Peyer's patch (tissue), 4 donors: ENCODE results near the gene CCDC69. TPM values are rescaled to one million over a fixed set of nuclear protein-coding genes. Genes with fewer than 3 reads are reported as not detected.

ENCODE experiments used
- DNase-seq, 3 donors: peaks; one replicate each; pipeline ENCODE4 v3.0.0-alpha.2; 2017 to 2019
- H3K27ac ChIP-seq, 4 donors: fragments of 200-600 bp; sonication (generic); one replicate each; pipeline ENCODE4 v1.5.1; 2016 to 2019
- H3K27me3 ChIP-seq, 2 donors: fragments of 200-600 bp; sonication (generic); one replicate each; pipeline ENCODE4 v1.5.1; 2019
- H3K36me3 ChIP-seq, 3 donors: fragments of 200-600 bp; sonication (generic); one replicate each; pipeline ENCODE4 v1.5.1; 2016 to 2019
- H3K4me1 ChIP-seq, 4 donors: fragments of 200-600 bp; sonication (generic); one replicate each; pipeline ENCODE4 v1.5.1; 2016 to 2019
- H3K4me3 ChIP-seq, 4 donors: fragments of 200-600 bp; sonication (generic); 1 replicate in 3 of 4; 2 replicates in 1 of 4; pipeline ENCODE4 v1.5.1; 2016 to 2019; ENCODE audit warnings: mild to moderate bottlenecking in 1 of 4
- H3K9me3 ChIP-seq, 4 donors: fragments of 200-600 bp; sonication (generic); one replicate each; pipeline ENCODE4 v1.5.1; 2016 to 2019; ENCODE audit warnings: mild to moderate bottlenecking in 1 of 4
- POLR2A ChIP-seq, 2 donors: fragments of 450-650 bp; IDR thresholded peaks; one replicate each; pipeline ENCODE4 v1.5.1; 2017; ENCODE audit warnings: antibody characterized with exemption in 2 of 2, mild to moderate bottlenecking in 2 of 2, moderate library complexity in 2 of 2
- total RNA-seq, 4 donors: library from RNA; depleted of rRNA; stranded (reverse); fragments of >200 nt; gene quantifications; one replicate each; pipeline ENCODE4 v1.1.0, GENCODE V29; 2016
- TF ChIP-seq, protein P1 (sequence below), 6 experiments: fragments of 450-650 bp in 4 of 6; fragments of 200-600 bp in 2 of 6; sonication (generic) in 1 of 6; IDR thresholded peaks; one replicate each; pipeline ENCODE4 v1.5.1; 2017 to 2019; ENCODE audit warnings: antibody characterized with exemption in 6 of 6, mild to moderate bottlenecking in 3 of 6, moderate library complexity in 1 of 6

The CCDC69 gene
- total RNA-seq, 4 donors from 2014 or later, result 15.8 to 86.6 (median 33.3) TPM

DNA sequence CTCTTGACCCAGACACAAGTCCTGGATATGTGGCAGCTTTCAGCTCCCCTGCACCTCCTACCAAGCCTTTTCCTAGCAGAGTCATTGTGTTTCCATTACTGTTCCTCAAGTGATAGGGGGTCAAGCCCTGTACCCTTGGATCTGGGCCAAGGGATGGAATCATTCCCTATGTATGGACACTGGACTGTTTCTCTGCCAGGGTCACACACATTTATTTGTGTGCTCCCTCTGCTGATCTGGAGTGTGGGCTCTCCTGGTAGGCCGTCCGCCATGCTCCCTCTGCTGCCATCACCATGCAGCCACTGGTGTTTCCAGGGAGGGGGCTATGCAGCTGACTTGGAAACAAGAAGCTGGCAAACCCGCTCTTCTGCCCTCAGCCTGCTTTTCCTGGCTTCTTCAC is 38.6 kb upstream of the CCDC69 start:
- Histone ChIP-seq H3K4me1 (peaks cover 0 to 9% (median 0%) of the 10 kb centered on the region in 4 donors), H3K27me3 (no peaks in the 10 kb centered on the region), H3K4me3 (no peak overlapping the region), H3K36me3 (peaks cover 0 to 10% (median 0%) of the 10 kb centered on the region in 3 donors), H3K9me3 (no peaks in the 10 kb centered on the region), H3K27ac (no peak overlapping the region)
- DNase-seq, result no peak
- TF ChIP-seq, protein P1, sequence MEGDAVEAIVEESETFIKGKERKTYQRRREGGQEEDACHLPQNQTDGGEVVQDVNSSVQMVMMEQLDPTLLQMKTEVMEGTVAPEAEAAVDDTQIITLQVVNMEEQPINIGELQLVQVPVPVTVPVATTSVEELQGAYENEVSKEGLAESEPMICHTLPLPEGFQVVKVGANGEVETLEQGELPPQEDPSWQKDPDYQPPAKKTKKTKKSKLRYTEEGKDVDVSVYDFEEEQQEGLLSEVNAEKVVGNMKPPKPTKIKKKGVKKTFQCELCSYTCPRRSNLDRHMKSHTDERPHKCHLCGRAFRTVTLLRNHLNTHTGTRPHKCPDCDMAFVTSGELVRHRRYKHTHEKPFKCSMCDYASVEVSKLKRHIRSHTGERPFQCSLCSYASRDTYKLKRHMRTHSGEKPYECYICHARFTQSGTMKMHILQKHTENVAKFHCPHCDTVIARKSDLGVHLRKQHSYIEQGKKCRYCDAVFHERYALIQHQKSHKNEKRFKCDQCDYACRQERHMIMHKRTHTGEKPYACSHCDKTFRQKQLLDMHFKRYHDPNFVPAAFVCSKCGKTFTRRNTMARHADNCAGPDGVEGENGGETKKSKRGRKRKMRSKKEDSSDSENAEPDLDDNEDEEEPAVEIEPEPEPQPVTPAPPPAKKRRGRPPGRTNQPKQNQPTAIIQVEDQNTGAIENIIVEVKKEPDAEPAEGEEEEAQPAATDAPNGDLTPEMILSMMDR (IDR thresholded peaks at IDR 0.05), result no peak
- TF ChIP-seq POLR2A (IDR thresholded peaks at IDR 0.05), result no peak

DNA sequence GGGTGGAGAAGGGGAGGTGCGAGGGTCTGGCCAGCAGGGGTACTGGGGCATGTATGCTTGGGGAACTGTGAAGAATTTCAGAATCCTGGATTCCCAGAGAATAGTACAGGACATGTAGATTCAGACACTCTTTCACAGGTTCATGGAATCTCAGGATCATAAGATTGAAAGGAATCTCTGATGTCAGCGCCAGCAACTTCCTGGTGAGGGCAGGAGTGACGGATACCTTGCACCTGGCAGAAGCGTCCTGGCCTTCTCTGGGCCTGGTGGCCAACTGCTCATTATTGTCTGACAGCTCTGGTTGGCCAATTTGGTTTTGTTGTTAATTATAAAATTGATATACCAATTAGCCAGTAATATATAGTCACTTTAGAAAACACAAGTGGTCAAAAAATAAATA is 36.0 kb upstream of the CCDC69 start:
- DNase-seq, result no peak
- no peak for TF ChIP-seq POLR2A (IDR thresholded peaks at IDR 0.05)
- TF ChIP-seq, protein P1 (IDR thresholded peaks at IDR 0.05), result no peak
- no peak overlapping the region for H3K4me3 ChIP-seq
- no peaks in the 10 kb centered on the region for H3K9me3 ChIP-seq
- H3K27ac ChIP-seq, result no peak overlapping the region
- peaks cover 0 to 16% (median 0%) of the 10 kb centered on the region in 4 donors for H3K4me1 ChIP-seq
- H3K36me3 ChIP-seq, result no peaks in the 10 kb centered on the region
- H3K27me3 ChIP-seq, result no peaks in the 10 kb centered on the region

DNA sequence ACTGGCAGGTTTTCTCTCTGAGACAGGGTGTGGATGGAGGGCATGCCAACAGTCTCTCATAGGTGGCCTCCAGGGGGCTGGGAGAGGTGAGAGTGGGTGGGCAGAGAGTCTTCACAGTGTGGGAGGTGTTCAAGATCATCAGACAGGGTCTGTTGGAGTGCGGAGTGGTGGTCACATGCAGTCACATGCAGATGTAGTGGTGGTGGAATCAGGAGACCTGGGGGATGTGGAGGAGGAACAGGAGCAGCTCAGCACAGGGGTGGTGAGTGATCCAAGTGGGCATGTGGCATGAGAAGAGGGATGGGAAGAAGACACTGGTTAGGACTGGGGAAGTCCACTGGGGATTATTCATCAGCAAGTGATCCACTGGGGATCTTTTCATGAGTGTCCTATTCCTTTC is 34.9 kb upstream of the CCDC69 start:
- no peak for DNase-seq
- TF ChIP-seq POLR2A (IDR thresholded peaks at IDR 0.05), result no peak
- TF ChIP-seq, protein P1 (IDR thresholded peaks at IDR 0.05), result no peak

DNA sequence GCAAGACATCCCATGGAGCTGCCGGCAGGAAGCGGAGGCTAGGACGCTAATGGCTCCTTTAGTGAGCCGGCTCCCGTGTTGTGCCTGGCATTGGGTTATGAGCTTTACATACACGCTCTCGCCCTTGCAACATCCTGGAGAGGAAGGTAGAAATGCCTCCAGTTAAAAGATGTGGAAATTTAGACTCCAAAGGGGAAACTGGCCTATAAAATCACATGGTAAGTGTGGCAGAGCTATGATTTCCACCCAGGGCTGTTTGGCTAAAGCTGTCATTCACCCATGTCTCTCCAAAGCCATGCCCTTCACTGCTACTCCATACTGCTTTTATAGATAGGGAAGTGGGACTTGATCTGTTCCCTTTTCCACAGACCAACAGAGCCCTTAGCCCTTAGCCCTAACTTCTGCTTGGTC is 34.3 kb upstream of the CCDC69 start:
- no peak for DNase-seq
- Histone ChIP-seq H3K36me3 (no peaks in the 10 kb centered on the region), H3K4me3 (no peak overlapping the region), H3K27me3 (no peaks in the 10 kb centered on the region), H3K4me1 (peaks cover 0 to 16% (median 7%) of the 10 kb centered on the region in 4 donors), H3K27ac (peak overlapping the region in 1 of 4 donors; percentile 89), H3K9me3 (no peaks in the 10 kb centered on the region)
- TF ChIP-seq POLR2A (IDR thresholded peaks at IDR 0.05), result no peak
- TF ChIP-seq, protein P1 (IDR thresholded peaks at IDR 0.05), result no peak

More for the DNA sequence above, 34.9 kb upstream of the CCDC69 start:
- no peaks in the 10 kb centered on the region for H3K9me3 ChIP-seq
- H3K27me3 ChIP-seq, result no peaks in the 10 kb centered on the region
- no peak overlapping the region for H3K4me3 ChIP-seq
- H3K4me1 ChIP-seq, result peaks cover 0 to 16% (median 4%) of the 10 kb centered on the region in 4 donors
- H3K27ac ChIP-seq, result peak overlapping the region in 1 of 4 donors; percentile 89
- H3K36me3 ChIP-seq, result no peaks in the 10 kb centered on the region

DNA sequence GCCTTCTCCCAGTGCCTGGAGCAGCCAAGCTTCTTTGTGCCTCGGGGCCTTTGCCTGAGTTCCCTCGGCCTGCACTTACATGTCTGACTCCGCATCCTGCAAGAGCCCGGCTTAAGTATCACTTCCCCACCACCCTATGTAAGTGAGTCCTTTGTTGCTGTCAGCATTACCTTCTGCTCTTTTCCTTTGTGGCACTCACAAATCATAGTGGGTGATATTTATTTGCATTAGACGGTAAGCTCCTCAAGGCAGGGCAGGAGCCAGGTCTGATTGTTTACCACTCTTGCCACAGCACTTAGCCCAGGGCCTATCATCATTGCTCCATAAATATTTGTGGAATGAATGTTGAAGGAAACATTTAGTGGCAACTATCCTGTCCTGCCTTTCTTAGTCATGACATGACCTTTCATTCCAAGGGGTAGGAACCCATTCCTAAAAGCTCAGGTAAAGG is 33.9 kb upstream of the CCDC69 start:
- Histone ChIP-seq H3K27ac (peak overlapping the region in 1 of 4 donors; percentile 89), H3K9me3 (no peaks in the 10 kb centered on the region), H3K4me1 (peaks cover 0 to 16% (median 7%) of the 10 kb centered on the region in 4 donors), H3K27me3 (no peaks in the 10 kb centered on the region), H3K36me3 (no peaks in the 10 kb centered on the region), H3K4me3 (no peak overlapping the region)
- no peak for TF ChIP-seq POLR2A (IDR thresholded peaks at IDR 0.05)
- TF ChIP-seq, protein P1 (IDR thresholded peaks at IDR 0.05), result no peak
- peak in 2 of 3 donors; percentile 74 to 79 for DNase-seq
